Panc1 (cell line): Measurements from ENCODE around the gene PUDP.

Experiments
- CTCF ChIP-seq: fragments of 450-650 bp; IDR thresholded peaks from 2 replicates; pipeline ENCODE4 v1.5.1; 2017; ENCODE audit warnings: mild to moderate bottlenecking
- POLR2AphosphoS5 ChIP-seq: IDR thresholded peaks from 2 replicates; pipeline ENCODE4 v1.6.1; 2012; ENCODE audit warnings: mild to moderate bottlenecking, low read depth, low read length, moderate library complexity
- REST ChIP-seq, 2 experiments: IDR thresholded peaks; 2 replicates each; pipeline ENCODE4 v1.6.1; 2011 to 2012; ENCODE audit warnings: low read depth in 2 of 2, control low read depth in 1 of 2, low read length in 1 of 2, mild to moderate bottlenecking in 1 of 2, moderate library complexity in 1 of 2; ENCODE audit not compliant: insufficient read depth in 1 of 2
- SIN3A ChIP-seq: IDR thresholded peaks from 2 replicates; pipeline ENCODE4 v1.6.1; 2012; ENCODE audit warnings: low read depth, mild to moderate bottlenecking, low read length, moderate library complexity, borderline replicate concordance; ENCODE audit not compliant: insufficient read depth
- TCF7L2 ChIP-seq: IDR thresholded peaks from 2 replicates; pipeline ENCODE4 v1.6.1; 2011; ENCODE audit warnings: mild to moderate bottlenecking, low read depth, low read length, inconsistent platforms

- no peak for TF ChIP-seq CTCF
- TF ChIP-seq POLR2AphosphoS5: no peak
- TF ChIP-seq REST (IDR thresholded peaks at IDR 0.05; ENCODE audit: insufficient read depth in 1 of 2, low read depth in 2 of 2, low read length in 1 of 2): no peak
- TF ChIP-seq TCF7L2: no peak
- TF ChIP-seq SIN3A: no peak
These were observed 31.9 kb downstream of the PUDP start for GRCh38 chrX:7116081-7116480.
